SK-N-SH (cell line): ENCODE results near the gene CHMP1A. TPM values are rescaled to one million over a fixed set of nuclear protein-coding genes. Genes with fewer than 3 reads are reported as not detected.

ENCODE experiments used
- CTCF ChIA-PET: fragments of 300-600, 350-600 bp; formaldehyde crosslinking; extraction: SDS; loops from one replicate; lab custom pipeline; 2021; lab: Yijun Ruan, JAX
- POLR2A ChIA-PET: fragments of 350-600 bp; sonication (Branson Sonifier 250); formaldehyde crosslinking; extraction: SDS; loops from one replicate; lab custom pipeline; 2020; ENCODE audit warnings: antibody characterized with exemption, inconsistent platforms; lab: Yijun Ruan, JAX
- DNase-seq: peaks from one replicate; pipeline ENCODE4 v3.0.0; 2012
- H2AFZ ChIP-seq: fragments of 200-600 bp; sonication (generic); 2 replicates; pipeline ENCODE4 v1.8.1; 2016; ENCODE audit warnings: antibody characterized with exemption, mild to moderate bottlenecking, low read depth
- H3F3A ChIP-seq: fragments of 200-600 bp; sonication (generic); replicated peaks from 2 replicates; pipeline ENCODE3; 2016; ENCODE audit warnings: antibody characterized with exemption, mild to moderate bottlenecking; ENCODE audit not compliant: insufficient read depth
- H3K27ac ChIP-seq, 2 experiments: fragments of 200-500 bp in 1 of 2; fragments of 200-600 bp in 1 of 2; sonication (Bioruptor generic) in 1 of 2; sonication (generic), shearing (Covaris generic) in 1 of 2; 2 replicates each; pipeline versions ENCODE4 v1.5.1 to v1.6.1; 2014 to 2016; ENCODE audit warnings: low read depth in 2 of 2, inconsistent platforms in 1 of 2, low read length in 1 of 2, mild to moderate bottlenecking in 1 of 2, mixed read lengths in 1 of 2
- H3K27me3 ChIP-seq: fragments of 200-600 bp; sonication (generic), shearing (Covaris generic); 2 replicates; pipeline ENCODE4 v1.6.1; 2016; ENCODE audit warnings: mixed run types; ENCODE audit not compliant: insufficient read depth
- H3K36me3 ChIP-seq, 2 experiments: fragments of 200-500 bp in 1 of 2; fragments of 200-600 bp in 1 of 2; sonication (Bioruptor generic) in 1 of 2; sonication (generic) in 1 of 2; replicated peaks in 1 of 2; 2 replicates each; pipeline versions ENCODE3 to v1.5.1; 2014 to 2016; ENCODE audit warnings: low read length in 1 of 2, mild to moderate bottlenecking in 1 of 2; ENCODE audit not compliant: insufficient read depth in 2 of 2, control insufficient read depth in 1 of 2
- H3K4me1 ChIP-seq, 2 experiments: fragments of 200-500 bp in 1 of 2; fragments of 200-600 bp in 1 of 2; sonication (Bioruptor generic) in 1 of 2; sonication (generic), shearing (Covaris generic) in 1 of 2; 2 replicates each; pipeline versions ENCODE4 v1.5.1 to v1.6.1; 2014 to 2016; ENCODE audit warnings: low read depth in 1 of 2, low read length in 1 of 2, mixed run types in 1 of 2; ENCODE audit not compliant: insufficient read depth in 2 of 2, control insufficient read depth in 1 of 2
- H3K4me2 ChIP-seq: fragments of 200-600 bp; sonication (generic), shearing (Covaris generic); 2 replicates; pipeline ENCODE4 v1.6.1; 2017; ENCODE audit warnings: mixed run types
- H3K4me3 ChIP-seq, 2 experiments: fragments of 200-500 bp in 1 of 2; fragments of 200-600 bp in 1 of 2; sonication (Bioruptor generic) in 1 of 2; sonication (generic), shearing (Covaris generic) in 1 of 2; 2 replicates each; pipeline versions ENCODE4 v1.5.1 to v1.8.1; 2014 to 2016; ENCODE audit warnings: low read depth in 2 of 2, inconsistent platforms in 1 of 2, low read length in 1 of 2, mild to moderate bottlenecking in 1 of 2, mixed read lengths in 1 of 2, moderate library complexity in 1 of 2
- H3K79me2 ChIP-seq: fragments of 200-600 bp; sonication (generic); 2 replicates; pipeline ENCODE4 v1.8.1; 2017; ENCODE audit warnings: mild to moderate bottlenecking; ENCODE audit not compliant: insufficient read depth
- H3K9ac ChIP-seq: fragments of 200-600 bp; sonication (generic); 2 replicates; pipeline ENCODE4 v1.6.1; 2017; ENCODE audit warnings: mixed run types
- H3K9me2 ChIP-seq: fragments of 200-600 bp; sonication (generic); 2 replicates; pipeline ENCODE4 v1.6.1; 2017; ENCODE audit warnings: mixed run types
- H3K9me3 ChIP-seq: fragments of 200-600 bp; sonication (generic); 2 replicates; pipeline ENCODE4 v1.6.1; 2017; ENCODE audit warnings: mixed run types, mild to moderate bottlenecking, moderate library complexity
- H4K20me1 ChIP-seq: fragments of 200-600 bp; sonication (generic); 2 replicates; pipeline ENCODE4 v1.6.1; 2017; ENCODE audit warnings: mild to moderate bottlenecking, mixed run types; ENCODE audit not compliant: insufficient read depth
- CTCF ChIP-seq: fragments of 200-600 bp; sonication (generic); IDR thresholded peaks from 2 replicates; pipeline ENCODE4 v1.6.1; 2017; ENCODE audit warnings: antibody characterized with exemption, mild to moderate bottlenecking, moderate library complexity
- EZH2phosphoT487 ChIP-seq: fragments of 200-600 bp; sonication (generic); IDR thresholded peaks from 2 replicates; pipeline ENCODE4 v1.6.1; 2017; ENCODE audit warnings: low read depth, mixed run types, mild to moderate bottlenecking, antibody characterized with exemption, moderate library complexity, borderline replicate concordance
- GABPA ChIP-seq: IDR thresholded peaks from 2 replicates; pipeline ENCODE4 v1.4.0; 2012; ENCODE audit warnings: low read depth, mild to moderate bottlenecking
- MXI1 ChIP-seq: IDR thresholded peaks from 2 replicates; pipeline ENCODE4 v1.6.1; 2012; ENCODE audit warnings: mild to moderate bottlenecking, low read depth, low read length, improper control_type of control experiment
- POLR2AphosphoS5 ChIP-seq: IDR thresholded peaks from 2 replicates; pipeline ENCODE4 v1.6.1; 2012; ENCODE audit warnings: low read depth, low read length
- RAD21 ChIP-seq: IDR thresholded peaks from 2 replicates; pipeline ENCODE4 v1.6.1; 2012; ENCODE audit warnings: mild to moderate bottlenecking, low read length
- RCOR1 ChIP-seq: fragments of 150-350 bp; IDR thresholded peaks from 2 replicates; pipeline ENCODE4 v1.6.1; 2017; ENCODE audit warnings: antibody characterized with exemption, low read length
- SIN3A ChIP-seq: IDR thresholded peaks from 2 replicates; pipeline ENCODE4 v1.6.1; 2012; ENCODE audit warnings: low read depth, mild to moderate bottlenecking, low read length, moderate library complexity, borderline replicate concordance
- SMC3 ChIP-seq: IDR thresholded peaks from 2 replicates; pipeline ENCODE4 v1.6.1; 2012; ENCODE audit warnings: low read depth, low read length, improper control_type of control experiment
- WGBS: methylation state at CpG from one replicate; pipeline ENCODE4 v1.1.6; 2017; ENCODE audit warnings: low lambda C conversion rate; 5-methylcytosine and 5-hydroxymethylcytosine counted together
- polyA plus RNA-seq, 3 experiments: library from polyadenylated mRNA; depleted of rRNA; stranded (reverse); fragments of >200 nt; gene quantifications; 2 replicates each; pipeline ENCODE4 v1.2.3, GENCODE V29; 2012
- TF ChIP-seq, protein P1 (sequence below): IDR thresholded peaks from 2 replicates; pipeline ENCODE4 v1.4.0; 2012; ENCODE audit warnings: low read depth
- TF ChIP-seq, protein P2 (sequence below): IDR thresholded peaks from 2 replicates; pipeline ENCODE4 v1.6.1; 2012; ENCODE audit warnings: mild to moderate bottlenecking, low read depth, low read length, moderate library complexity
- TF ChIP-seq, protein P3 (sequence below): fragments of 150-350 bp; IDR thresholded peaks from 2 replicates; pipeline ENCODE4 v1.6.1; 2017; ENCODE audit warnings: antibody characterized with exemption, low read length, low read depth, borderline replicate concordance

The CHMP1A gene
- polyA plus RNA-seq, 1 of the 3 experiments (the other 2 are of a cell fraction) = 138 TPM

DNA sequence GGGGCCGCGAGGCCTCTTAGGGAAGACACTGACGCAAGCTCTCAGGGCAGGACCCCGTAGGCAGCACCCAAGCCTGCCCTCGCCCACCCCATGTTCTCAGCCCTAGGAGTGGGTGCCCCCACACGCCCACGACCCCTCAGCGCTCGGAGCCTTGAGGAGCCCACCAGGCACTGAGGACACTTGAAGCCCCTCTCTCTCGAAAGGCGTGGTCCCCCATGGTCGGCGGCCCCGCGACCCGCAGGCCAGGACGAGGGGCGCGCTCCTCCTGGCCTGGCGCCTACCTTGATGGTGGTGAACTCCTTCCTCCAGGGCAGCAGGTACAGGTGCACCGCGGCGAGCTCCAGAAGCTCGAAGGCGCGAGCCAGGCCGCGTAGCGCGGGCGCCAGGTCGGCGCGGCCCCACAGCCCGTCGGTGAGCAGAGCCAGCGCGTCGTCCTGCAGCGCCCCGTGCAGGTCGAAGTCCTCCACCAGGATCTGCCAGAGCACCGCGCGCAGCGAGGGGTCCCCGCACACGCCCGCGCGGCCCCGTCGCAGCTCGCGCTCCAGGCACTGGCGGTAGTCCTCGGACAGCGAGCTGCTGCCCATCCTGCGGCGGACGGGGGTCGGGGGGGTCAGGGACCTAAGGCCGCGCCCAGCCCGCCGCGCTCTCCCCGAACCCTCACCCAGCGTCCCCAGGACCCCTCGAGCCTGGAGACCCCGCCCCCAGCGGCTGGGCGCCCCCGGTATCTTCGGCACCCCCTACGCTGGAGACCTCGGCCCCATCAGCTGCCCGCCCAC lies 43.3 kb upstream of the CHMP1A start:
- H3K27me3 ChIP-seq = no peaks in the 10 kb centered on the region
- POLR2A ChIA-PET = interaction anchor here (0.9 to 1.4 kb wide), 3 partner anchors 14 to 24 kb away, joined by 3 to 8 read pairs (median 3); partner anchors contain the start of gene CDK10
- DNase-seq = peak; percentile 74
- TF ChIP-seq CTCF (peak; percentile 28), POLR2AphosphoS5 (no peak)
- TF ChIP-seq, protein P1, sequence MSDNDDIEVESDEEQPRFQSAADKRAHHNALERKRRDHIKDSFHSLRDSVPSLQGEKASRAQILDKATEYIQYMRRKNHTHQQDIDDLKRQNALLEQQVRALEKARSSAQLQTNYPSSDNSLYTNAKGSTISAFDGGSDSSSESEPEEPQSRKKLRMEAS = peak; percentile 54; the same call in 1 of the 2 replicates
- H3K4me3 ChIP-seq = peak overlapping the region; percentile 78 to 79
- no peaks in the 10 kb centered on the region for H3K9me3 ChIP-seq
- H3K9me2 ChIP-seq = no peaks in the 10 kb centered on the region
- H3K4me2 ChIP-seq = peak overlapping the region; percentile 100
- no peaks in the 10 kb centered on the region for H3K79me2 ChIP-seq
- CTCF ChIA-PET = interaction anchor here (0.6 to 4.3 kb wide), 31 partner anchors 9 to 276 kb away, joined by 3 to 37 read pairs (median 5); partner anchors contain the start of genes CDK10, FANCA, MC1R and SPIRE2
- H3K27ac ChIP-seq = peak overlapping the region; percentile 71
- H3F3A ChIP-seq = peaks cover 22% of the 10 kb centered on the region
- H4K20me1 ChIP-seq = peaks cover 11% of the 10 kb centered on the region
- peaks cover 9 to 29% of the 10 kb centered on the region in 2 experiments; a peak in 2 of 4 replicates for H3K4me1 ChIP-seq
- H2AFZ ChIP-seq = no peak overlapping the region
- peaks cover 7 to 21% of the 10 kb centered on the region in 2 experiments for H3K36me3 ChIP-seq
- peak overlapping the region; percentile 68; the same call in 1 of the 2 replicates for H3K9ac ChIP-seq
- 0% methylated on average over 13 of the region's 78 CpGs for WGBS

- Histone ChIP-seq H3K9ac (peak overlapping the region; percentile 68; the same call in 1 of the 2 replicates), H4K20me1 (peaks cover 11% of the 10 kb centered on the region), H3K27ac (peak overlapping the region; percentile 71), H3K79me2 (no peaks in the 10 kb centered on the region), H2AFZ (no peak overlapping the region), H3K9me3 (no peaks in the 10 kb centered on the region), H3K4me3 (peak overlapping the region; percentile 78 to 79), H3K4me2 (peak overlapping the region; percentile 100), H3K27me3 (no peaks in the 10 kb centered on the region), H3K9me2 (no peaks in the 10 kb centered on the region), H3F3A (peaks cover 22% of the 10 kb centered on the region), H3K36me3 (peaks cover 7 to 27% of the 10 kb centered on the region in 2 experiments), H3K4me1 (peaks cover 9 to 29% of the 10 kb centered on the region in 2 experiments; a peak in 2 of 4 replicates)
- CTCF ChIA-PET = interaction anchor here (0.6 to 4.3 kb wide), 31 partner anchors 9 to 277 kb away, joined by 3 to 37 read pairs (median 5); partner anchors contain the start of genes CDK10, SPIRE2 and TCF25
- WGBS = 0% methylated on average over 5 of the region's 30 CpGs
- POLR2A ChIA-PET = interaction anchor here (0.5 to 1.4 kb wide), 7 partner anchors 8 to 1232 kb away, joined by 3 to 8 read pairs (median 3); partner anchors contain the start of genes CDK10 and TUBB3
- DNase-seq = peak; percentile 97
- TF ChIP-seq EZH2phosphoT487 = no peak
- TF ChIP-seq, protein P2, sequence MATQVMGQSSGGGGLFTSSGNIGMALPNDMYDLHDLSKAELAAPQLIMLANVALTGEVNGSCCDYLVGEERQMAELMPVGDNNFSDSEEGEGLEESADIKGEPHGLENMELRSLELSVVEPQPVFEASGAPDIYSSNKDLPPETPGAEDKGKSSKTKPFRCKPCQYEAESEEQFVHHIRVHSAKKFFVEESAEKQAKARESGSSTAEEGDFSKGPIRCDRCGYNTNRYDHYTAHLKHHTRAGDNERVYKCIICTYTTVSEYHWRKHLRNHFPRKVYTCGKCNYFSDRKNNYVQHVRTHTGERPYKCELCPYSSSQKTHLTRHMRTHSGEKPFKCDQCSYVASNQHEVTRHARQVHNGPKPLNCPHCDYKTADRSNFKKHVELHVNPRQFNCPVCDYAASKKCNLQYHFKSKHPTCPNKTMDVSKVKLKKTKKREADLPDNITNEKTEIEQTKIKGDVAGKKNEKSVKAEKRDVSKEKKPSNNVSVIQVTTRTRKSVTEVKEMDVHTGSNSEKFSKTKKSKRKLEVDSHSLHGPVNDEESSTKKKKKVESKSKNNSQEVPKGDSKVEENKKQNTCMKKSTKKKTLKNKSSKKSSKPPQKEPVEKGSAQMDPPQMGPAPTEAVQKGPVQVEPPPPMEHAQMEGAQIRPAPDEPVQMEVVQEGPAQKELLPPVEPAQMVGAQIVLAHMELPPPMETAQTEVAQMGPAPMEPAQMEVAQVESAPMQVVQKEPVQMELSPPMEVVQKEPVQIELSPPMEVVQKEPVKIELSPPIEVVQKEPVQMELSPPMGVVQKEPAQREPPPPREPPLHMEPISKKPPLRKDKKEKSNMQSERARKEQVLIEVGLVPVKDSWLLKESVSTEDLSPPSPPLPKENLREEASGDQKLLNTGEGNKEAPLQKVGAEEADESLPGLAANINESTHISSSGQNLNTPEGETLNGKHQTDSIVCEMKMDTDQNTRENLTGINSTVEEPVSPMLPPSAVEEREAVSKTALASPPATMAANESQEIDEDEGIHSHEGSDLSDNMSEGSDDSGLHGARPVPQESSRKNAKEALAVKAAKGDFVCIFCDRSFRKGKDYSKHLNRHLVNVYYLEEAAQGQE = no peak
- peak; percentile 69 for TF ChIP-seq CTCF
- TF ChIP-seq RAD21 = peak; percentile 73
- peak; percentile 94 for TF ChIP-seq MXI1
- peak; percentile 58 for TF ChIP-seq SMC3
- TF ChIP-seq, protein P1 = peak; percentile 82
- peak; percentile 80; the same call in 1 of the 2 replicates for TF ChIP-seq SIN3A
- 0 out of 2 replicates have a peak, but pooled peaks have one; percentile 42 for TF ChIP-seq RCOR1
- TF ChIP-seq GABPA = no peak
- TF ChIP-seq, protein P3, sequence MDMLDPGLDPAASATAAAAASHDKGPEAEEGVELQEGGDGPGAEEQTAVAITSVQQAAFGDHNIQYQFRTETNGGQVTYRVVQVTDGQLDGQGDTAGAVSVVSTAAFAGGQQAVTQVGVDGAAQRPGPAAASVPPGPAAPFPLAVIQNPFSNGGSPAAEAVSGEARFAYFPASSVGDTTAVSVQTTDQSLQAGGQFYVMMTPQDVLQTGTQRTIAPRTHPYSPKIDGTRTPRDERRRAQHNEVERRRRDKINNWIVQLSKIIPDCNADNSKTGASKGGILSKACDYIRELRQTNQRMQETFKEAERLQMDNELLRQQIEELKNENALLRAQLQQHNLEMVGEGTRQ = peak; percentile 91
Measured at GRCh38 chr16:89700100-89700648, 42.7 kb upstream of the CHMP1A start.
